RWPE1 (cell line): Measurements from ENCODE around the gene GNGT1.

Experiments used
- CTCF ChIA-PET: fragments of 350-600 bp; sonication (Branson Sonifier 250); formaldehyde crosslinking; extraction: SDS; loops from one replicate; lab custom pipeline; 2021; lab: Yijun Ruan, JAX
- POLR2A ChIA-PET: fragments of 400-600 bp; formaldehyde crosslinking; extraction: SDS; loops from one replicate; lab custom pipeline; 2020; ENCODE audit warnings: antibody characterized with exemption; ENCODE audit not compliant: low non-redundant PET; lab: Yijun Ruan, JAX
- DNase-seq: peaks from one replicate; pipeline ENCODE4 v3.0.0; 2012; ENCODE audit warnings: low spot score
- H3K27ac ChIP-seq: fragments of 450-650 bp; 2 replicates; pipeline ENCODE4 v1.5.1; 2017
- CTCF ChIP-seq: fragments of 450-650 bp; conservative IDR thresholded peaks from 2 replicates; pipeline ENCODE4 v1.5.1; 2017; ENCODE audit warnings: low read depth, mild to moderate bottlenecking

Gene GNGT1

GRCh38 chr7:93884541-93884940 lies 21.8 kb upstream of the GNGT1 start:
- ChIA-PET POLR2A (no interaction called here), CTCF (no interaction called here)
- DNase-seq = no peak
- H3K27ac ChIP-seq = no peak overlapping the region
- no peak for TF ChIP-seq CTCF

GRCh38 chr7:93889261-93889660 lies 17.1 kb upstream of the GNGT1 start:
- no peak for TF ChIP-seq CTCF
- POLR2A ChIA-PET = no interaction called here
- CTCF ChIA-PET = interaction anchor here (0.6 kb wide), 1 partner anchor 13 kb away, joined by 4 read pairs; no protein-coding TSS in a partner anchor
- no peak overlapping the region for H3K27ac ChIP-seq
- DNase-seq = peak; percentile 33

- H3K27ac ChIP-seq = peak overlapping the region; percentile 62
- peak; percentile 49 for DNase-seq
- ChIA-PET CTCF (interaction anchor here (1.6 kb wide), 1 partner anchor 13 kb away, joined by 5 read pairs; no protein-coding TSS in a partner anchor), POLR2A (no interaction called here)
- no peak for TF ChIP-seq CTCF
Measured at GRCh38 chr7:93890041-93890463, 16.3 kb upstream of the GNGT1 start.

DNA sequence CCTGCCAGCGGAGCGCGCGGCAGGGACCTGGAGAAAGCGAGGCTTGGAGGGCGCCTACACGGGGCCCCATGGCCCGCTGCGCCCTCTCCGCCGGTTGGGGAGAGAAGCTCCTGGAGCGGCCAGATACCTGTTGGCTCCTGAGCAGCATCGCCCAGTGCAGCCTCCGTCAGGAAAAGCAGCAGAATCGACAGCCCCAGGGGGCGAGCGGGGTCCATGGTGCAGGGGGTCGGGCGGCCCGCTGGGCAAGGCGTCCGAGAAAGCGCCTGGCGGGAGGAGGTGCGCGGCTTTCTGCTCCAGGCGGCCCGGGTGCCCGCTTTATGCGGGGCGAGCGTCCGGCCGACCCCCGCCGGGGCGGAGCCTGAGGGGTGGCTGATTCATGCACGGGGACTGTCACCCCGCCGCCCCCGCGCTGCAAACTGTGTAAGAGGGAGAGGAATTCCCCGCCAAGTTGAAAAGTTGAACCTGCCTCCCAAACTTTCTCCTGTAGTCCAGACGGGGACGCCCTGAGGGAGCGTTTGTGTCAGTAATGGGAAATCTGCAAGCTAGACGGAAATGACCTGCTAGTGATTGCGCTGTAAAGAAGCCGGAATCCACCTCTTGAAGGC lies 15.8 kb upstream of the GNGT1 start, which contains the start of gene TFPI2:
TFPI2 (minus strand) TSS at position 290 of the 605 bp plus-strand sequence; CDS start at position 215, 75 bp downstream.
- TF ChIP-seq CTCF = peak; percentile 46; the same call in 1 of the 2 replicates
- CTCF ChIA-PET = interaction anchor here (0.6 to 1.6 kb wide), 3 partner anchors 12 to 711 kb away, joined by 3 to 5 read pairs (median 3); no protein-coding TSS in a partner anchor
- H3K27ac ChIP-seq = peak within 1 kb of the TSS; percentile 62
- peak; percentile 66 for DNase-seq
- POLR2A ChIA-PET = interaction anchor here (0.6 kb wide), 1 partner anchor 323 kb away, joined by 3 read pairs; no protein-coding TSS in a partner anchor

GRCh38 chr7:93894426-93894825 lies 11.9 kb upstream of the GNGT1 start:
- CTCF ChIA-PET = no interaction called here
- POLR2A ChIA-PET = no interaction called here
- no peak overlapping the region for H3K27ac ChIP-seq
- no peak for TF ChIP-seq CTCF
- DNase-seq = no peak

GRCh38 chr7:93894966-93895640 lies 11.3 kb upstream of the GNGT1 start:
- TF ChIP-seq CTCF = no peak
- CTCF ChIA-PET = no interaction called here

More at GRCh38 chr7:93894966-93895640, 11.3 kb upstream of the GNGT1 start:
- POLR2A ChIA-PET = no interaction called here
- no peak for DNase-seq
- no peak overlapping the region for H3K27ac ChIP-seq
